Epidermal melanocyte (primary cell): ENCODE results near the gene FARSA.
"Not testable (repeated sequence)": the region's sequence is repeated elsewhere in the genome, so short reads cannot be mapped to it uniquely, and the experiment has no call there.

Experiments used
- DNase-seq: peaks from one replicate; pipeline ENCODE4 v3.0.0; 2011; ENCODE audit warnings: low spot score; ENCODE audit not compliant: insufficient read length

FARSA gene

DNA sequence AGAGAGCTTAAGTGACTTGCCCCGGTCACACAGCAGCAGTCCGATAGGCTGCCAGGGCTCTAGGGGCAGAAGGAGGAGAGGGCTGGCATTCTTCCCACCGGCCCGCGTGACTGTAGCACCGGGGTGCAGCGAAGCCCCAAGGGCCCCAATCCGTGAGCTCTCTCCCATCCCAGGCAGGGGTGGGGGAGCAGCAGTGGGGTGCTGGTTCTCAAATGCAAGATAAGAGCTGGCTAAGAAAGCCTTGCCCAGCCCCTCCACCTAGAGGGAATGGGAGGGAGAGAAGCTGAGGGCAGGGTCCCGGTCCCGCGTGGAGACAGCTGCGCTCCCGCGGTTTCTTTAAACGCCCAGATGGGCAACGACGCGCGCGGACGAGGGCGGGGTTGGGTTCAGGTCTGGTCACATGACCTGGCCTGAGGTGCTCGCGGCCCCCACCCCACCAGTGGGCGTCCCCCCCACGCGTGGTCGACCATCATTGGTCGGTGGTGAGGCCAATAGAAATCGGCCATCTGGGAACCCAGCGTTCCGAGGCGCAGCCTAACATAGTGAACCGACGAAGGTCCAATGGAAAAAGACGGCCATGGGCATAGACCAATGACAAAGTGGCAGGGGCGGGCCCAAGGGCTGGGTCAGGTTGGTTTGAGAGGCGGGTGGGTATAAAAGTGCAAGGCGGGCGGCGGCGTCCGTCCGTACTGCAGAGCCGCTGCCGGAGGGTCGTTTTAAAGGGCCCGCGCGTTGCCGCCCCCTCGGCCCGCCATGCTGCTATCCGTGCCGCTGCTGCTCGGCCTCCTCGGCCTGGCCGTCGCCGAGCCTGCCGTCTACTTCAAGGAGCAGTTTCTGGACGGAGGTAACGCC lies 4.6 kb upstream of the FARSA start, which contains the start of gene CALR:
Gene CALR, plus strand, starts transcription at position 683 of the 852 bp plus-strand sequence. Its CDS starts 71 bp downstream, at position 754.
- DNase-seq = peak; percentile 99

DNA sequence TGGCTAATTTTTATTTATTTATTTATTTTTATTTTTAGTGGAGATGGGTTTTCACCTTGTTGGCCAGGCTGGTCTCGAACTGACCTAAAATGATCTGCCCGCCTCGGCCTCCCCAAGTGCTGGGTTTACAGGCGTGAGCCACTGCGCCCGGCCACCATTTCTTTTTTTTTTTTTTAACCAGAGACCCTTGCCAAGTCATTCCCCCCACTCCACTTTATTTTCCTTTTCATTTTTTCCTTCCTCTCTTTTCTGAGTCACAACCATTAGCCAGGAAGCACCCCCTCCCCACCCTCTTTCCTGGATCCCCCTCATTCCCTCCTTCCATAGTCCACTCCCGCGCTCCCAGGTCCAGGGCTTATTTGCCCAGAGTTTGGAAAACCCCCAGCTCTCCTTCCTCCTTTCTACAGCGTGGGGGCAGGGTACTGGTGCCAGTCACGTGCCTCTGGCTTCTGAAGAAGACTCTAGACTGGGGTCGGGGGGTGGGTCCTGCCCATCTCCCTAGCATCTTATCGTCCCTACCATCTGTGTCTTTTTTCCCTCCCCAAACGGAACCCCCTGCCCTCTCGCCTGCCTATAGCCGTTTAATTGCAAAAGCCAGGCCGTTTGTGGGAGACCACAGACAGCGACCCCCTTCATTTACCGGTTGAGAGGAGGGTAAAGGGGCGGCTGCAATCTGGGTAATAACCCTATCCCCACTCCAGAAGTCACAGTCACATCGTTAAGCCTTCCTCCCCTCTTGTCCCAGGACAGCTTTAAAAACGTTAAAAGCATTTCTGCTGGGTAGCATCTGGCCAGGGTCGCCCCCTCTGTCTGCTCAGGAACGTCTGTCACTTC lies 3.8 kb upstream of the FARSA start:
- no peak for DNase-seq

DNA sequence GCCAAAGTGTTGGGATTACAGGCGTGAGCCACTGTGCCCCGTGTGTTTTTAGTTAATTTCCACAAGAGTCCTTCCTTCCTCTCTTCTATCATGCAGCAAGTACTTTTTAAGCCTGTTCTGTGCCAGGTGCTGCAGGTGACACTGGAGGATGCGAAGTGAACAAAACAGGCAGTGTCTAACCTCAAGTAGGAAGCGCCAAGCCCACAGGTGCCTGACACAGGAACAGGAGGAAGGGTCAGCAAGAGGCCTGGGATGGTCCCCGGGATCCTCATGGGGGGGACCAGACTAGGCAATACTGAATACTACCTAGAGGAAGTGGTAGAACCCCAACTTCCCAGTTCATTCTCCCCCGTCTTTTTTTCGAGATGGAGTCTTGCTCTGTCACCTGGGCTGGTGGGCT lies 3.1 kb upstream of the FARSA start:
- DNase-seq = no peak

- DNase-seq = no peak
These were observed 1.6 kb upstream of the FARSA start for GRCh38 chr19:12935071-12935470.

DNA sequence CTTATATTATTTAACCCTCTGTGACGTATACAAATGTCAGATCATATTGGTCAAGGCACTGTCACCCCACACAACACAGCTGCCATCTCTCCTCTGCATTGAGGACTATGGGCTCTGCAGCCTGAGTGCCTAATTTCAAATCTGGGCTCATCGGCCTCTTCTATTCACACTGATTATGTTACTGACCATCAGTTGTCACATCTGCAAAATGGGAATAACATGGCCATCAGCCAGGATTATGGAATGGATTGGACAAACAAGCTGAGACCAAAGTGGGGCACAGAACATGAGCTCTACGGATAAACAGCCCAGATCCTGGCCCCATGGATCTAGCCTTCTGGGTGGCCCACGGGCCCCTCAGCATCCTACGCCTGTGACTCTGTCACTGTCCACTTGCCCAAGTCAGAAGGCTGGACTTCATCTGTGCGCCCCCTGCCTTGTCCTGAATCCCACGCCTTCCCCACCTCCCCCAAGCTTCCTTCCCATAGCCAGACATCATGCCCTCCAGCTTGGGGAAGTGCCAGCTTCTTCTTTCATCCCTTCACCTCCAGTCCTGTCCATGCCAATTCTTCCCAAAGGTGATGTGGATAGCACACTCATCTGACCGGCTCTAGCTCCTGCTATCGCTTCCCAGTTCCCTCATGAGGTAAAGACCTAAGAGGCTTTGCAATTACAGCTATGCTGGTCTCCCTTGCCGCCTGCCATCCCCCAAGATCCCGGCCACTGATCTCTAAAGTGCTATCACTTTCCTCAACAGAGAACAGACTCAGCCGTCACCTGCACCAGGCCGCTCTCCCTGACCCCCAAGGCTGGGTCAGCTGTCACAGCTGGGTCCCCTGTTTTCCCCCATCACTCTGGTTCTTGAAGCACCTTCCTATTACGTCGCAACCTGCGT lies 872 bp downstream of the FARSA start:
- DNase-seq = no peak

DNA sequence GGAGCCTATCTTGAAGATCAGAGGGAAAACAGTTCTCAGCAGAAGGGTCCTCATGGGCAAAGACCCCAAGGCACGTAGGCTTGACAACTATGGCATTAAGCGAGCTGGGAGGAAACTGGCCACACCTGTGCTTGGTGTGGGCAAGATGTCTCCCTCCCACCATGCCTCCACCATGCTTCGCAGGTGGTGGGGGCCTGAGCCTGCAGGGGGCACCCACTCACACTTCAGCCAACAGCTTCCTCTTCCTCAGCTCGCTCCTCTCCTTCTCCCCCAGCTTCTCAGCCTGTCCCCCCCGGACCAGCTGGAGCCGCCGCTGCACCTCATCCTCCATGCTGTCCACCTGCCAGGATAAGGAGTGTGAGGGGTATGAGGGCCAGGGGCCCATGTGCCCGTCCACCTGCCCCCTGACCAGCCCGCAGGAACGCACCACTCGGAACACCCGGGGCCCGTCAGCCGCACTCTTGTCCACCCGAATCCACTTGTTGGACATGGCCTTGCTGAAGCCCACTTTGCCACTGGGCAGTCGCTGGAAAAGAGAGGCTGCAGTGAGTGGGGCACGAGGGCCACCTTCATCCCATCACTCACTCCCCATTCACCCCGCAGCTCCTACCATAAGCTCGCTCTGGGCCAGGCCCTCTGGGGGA lies 3.4 kb downstream of the FARSA start:
- DNase-seq = no peak

DNA sequence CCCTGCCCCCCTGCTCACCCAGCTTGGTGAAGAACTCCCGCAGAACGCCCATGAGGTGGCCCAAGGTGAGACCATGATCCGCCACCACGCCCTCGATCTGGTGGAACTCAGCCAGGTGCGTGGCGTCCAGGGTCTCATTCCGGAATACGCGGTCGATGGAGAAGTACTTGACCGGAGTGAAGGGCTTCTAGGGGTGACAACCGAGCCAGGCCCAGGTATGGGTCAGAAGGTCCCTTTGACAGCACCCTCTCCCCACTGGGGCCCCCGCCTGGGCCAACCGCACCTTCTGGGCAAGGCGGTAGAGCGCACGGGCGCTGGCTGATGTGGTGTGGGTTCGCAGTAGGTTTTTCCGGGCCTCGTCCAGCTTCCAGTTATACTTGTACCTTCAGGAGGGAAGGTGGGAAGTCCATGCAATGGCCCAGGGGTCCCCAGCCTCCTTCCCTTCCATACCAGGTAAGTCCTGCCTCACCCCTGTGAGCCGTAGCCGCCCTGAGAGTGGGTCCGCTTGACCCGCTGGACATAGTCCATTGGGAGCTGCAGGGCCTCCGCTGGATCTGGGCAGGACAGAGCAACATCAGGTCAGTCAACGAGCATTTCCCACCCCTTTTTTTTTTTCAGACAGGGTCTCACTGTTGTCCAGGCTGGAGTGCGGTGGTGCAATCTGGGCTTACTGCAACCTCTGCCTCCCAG lies 8.7 kb downstream of the FARSA start:
- DNase-seq = no peak

- DNase-seq = no peak
These were observed 10.6 kb downstream of the FARSA start for GRCh38 chr19:12922959-12923358.

DNA sequence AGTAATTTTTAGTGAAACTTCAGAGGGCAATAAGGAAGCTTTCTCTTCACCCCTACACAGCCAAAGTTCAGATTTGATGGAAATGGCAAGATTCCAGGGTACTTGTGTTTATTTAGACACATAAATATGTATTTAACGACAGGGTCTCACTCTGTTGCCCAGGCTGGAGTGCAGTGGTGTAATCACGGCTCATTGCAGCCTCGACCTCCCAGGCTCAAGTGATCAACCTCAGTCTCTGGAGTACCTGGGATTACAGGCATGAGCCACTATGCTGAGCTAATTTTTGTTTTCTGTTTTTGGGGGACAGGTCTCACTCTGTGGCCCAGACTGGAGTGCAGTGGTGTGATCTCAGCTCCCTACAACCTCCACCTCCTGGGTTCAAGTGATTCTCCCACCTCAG lies 12.5 kb downstream of the FARSA start:
- DNase-seq = no peak

- no peak for DNase-seq
These were observed 15.3 kb downstream of the FARSA start for GRCh38 chr19:12918253-12918652.

DNA sequence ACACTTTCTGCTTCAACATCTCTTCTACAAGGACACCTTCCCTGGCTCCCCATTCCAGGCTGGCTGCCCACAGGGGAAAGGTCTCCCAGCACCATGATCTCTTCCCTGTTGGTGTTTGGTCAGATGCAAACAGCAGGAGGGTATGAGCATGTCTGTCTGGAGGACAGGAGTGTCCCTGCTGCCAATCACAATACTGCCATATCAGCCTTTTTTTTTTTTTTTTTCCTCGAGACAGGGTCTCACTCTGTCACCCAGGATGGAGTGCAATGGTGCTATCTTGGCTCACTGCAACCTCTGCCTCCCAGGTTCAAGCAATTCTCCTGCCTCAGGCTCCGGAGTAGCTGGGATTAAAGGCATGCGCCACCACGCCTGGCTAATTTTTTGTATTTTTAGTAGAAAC lies 17.7 kb downstream of the FARSA start:
- not testable (repeated sequence) for DNase-seq

DNA sequence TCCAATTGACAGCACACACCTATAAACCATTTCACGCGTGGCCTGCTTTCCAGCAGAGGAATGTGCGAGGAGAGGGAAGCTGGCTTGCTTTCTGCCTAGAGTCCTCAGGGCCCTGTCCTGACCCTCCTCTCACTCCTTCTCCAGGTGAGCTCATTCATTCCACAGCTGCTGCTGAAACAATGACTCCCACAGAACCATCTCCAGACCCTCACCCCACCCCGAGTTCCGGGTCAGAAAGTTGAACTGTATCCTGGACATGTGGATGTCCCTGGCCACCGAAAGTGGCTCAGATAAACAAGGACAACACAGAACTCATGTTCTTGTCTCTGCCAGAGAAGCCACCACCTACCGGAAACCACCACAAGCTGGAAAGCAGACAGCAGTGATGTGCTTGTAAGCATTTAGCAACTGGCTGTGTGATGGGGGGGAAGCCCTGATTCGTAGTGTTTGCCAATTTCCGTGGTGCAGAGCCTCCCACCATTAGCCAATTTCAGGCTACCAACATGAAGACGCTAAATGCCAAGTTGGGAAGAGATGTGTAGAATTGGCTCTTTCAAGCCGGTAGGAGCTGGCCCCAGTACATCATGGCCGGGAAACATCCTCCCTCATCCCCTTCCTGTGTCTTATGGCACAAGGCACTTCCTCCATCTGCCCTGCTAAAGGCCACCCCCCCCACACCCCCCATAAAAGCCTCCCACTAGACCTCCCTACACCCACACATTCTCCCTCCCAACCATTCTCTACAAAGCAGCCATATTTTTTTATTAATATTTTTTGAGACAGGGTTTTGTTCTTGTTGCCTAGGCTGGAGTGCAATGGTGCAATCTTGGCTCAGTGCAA lies 19.4 kb downstream of the FARSA start:
- no peak for DNase-seq

- no peak for DNase-seq
These were observed 20.4 kb downstream of the FARSA start for GRCh38 chr19:12913011-12913561.

DNA sequence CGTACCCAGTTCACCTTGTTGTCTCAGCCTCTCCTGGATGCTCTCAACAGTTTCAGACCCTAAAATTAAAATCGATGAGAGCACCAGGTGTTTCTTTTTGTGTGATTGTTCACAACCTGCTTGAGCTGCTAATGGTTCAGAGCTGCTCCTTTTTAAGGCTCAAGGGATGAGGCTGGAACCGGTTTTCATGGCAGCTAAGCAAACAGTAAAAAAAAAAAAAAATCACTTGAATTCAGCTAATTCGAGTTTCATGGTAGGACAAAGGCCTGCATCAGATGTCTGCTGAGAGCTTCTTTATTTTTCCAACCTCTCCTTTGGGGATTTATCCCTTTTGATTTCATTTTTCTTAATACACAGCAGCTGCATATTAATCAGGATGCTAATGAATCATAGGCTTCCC lies 20.9 kb downstream of the FARSA start:
- no peak for DNase-seq

DNA sequence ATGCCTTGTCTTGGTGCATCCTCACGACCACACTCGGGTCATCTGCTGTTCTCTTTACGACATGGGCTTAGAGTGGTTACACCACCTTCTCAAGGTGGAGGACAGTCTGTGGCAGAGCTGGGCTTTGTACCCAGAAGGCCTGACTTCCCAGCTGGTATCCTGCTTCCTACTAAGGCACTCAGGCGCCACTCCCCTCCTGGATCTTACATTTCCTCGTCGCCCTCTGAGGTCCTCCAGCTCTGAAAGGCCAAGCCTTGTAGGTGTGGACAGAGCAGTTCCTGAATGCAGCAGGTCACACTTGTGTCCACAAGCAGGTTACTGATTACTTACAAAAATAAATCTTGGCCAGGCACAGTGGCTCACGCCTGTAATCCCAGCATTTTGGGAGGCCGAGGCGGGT lies 26.3 kb downstream of the FARSA start:
- no peak for DNase-seq

GRCh38 chr19:12899891-12900518 lies 33.5 kb downstream of the FARSA start:
- DNase-seq = no peak

GRCh38 chr19:12896460-12896859 lies 37.1 kb downstream of the FARSA start:
- DNase-seq = no peak

DNA sequence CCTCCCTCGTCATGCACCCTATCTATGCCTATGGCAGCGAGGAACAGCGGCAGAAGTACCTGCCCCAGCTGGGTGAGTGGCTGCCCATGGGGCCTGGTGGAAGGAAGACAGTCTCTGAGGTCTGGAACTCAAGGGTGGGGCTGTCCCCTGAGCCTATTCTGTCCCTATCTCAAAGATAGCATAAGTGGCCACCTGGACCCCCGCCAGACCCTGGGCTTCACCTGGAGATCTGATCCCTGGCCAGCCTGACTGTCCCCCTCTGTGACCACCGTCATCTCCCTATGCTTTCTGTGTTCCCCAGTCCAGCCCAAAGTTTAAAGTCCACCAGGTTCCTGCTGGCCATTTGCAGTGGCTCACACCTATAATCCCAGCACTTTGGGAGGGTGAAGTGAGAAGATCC lies 39.9 kb downstream of the FARSA start:
- DNase-seq = no peak

- no peak for DNase-seq
These were observed 41.9 kb downstream of the FARSA start for GRCh38 chr19:12891553-12892021.
